GM21390 (cell line): Measurements from ENCODE around the gene GTPBP1.

ENCODE experiments used
- ATAC-seq: cut with Tn5 transposase; IDR thresholded peaks from one replicate; pipeline ENCODE4 v1.9.1; 2021; ENCODE audit not compliant: unreplicated experiment

Gene GTPBP1

GRCh38 chr22:38756711-38757463, 51.1 kb downstream of the GTPBP1 start:
- ATAC-seq: no peak

GRCh38 chr22:38757464-38757757, 51.7 kb downstream of the GTPBP1 start:
- ATAC-seq: no peak

GRCh38 chr22:38758276-38758945, 52.7 kb downstream of the GTPBP1 start:
- no peak for ATAC-seq

- ATAC-seq: no peak
Observed at GRCh38 chr22:38759005-38759404, 53.3 kb downstream of the GTPBP1 start.

GRCh38 chr22:38760477-38761201, 54.9 kb downstream of the GTPBP1 start:
- no peak for ATAC-seq

GRCh38 chr22:38761202-38762162, 55.7 kb downstream of the GTPBP1 start:
- ATAC-seq: no peak

- ATAC-seq: no peak
Observed at GRCh38 chr22:38762551-38762983, 56.8 kb downstream of the GTPBP1 start.

- ATAC-seq: no peak
Observed at GRCh38 chr22:38766076-38766777, 60.5 kb downstream of the GTPBP1 start.

- ATAC-seq: no peak
Observed at GRCh38 chr22:38767313-38767712, 61.6 kb downstream of the GTPBP1 start.

- no peak for ATAC-seq
Observed at GRCh38 chr22:38768036-38768435, 62.3 kb downstream of the GTPBP1 start.

GRCh38 chr22:38770257-38770949, 64.7 kb downstream of the GTPBP1 start:
- ATAC-seq: no peak

GRCh38 chr22:38772623-38772873, 66.8 kb downstream of the GTPBP1 start:
- no peak for ATAC-seq

- ATAC-seq: no peak
Observed at GRCh38 chr22:38773363-38773946, 67.7 kb downstream of the GTPBP1 start.

GRCh38 chr22:38774496-38775166, 68.9 kb downstream of the GTPBP1 start:
- no peak for ATAC-seq

- ATAC-seq: no peak
Observed at GRCh38 chr22:38775656-38776055, 69.9 kb downstream of the GTPBP1 start.

- ATAC-seq: no peak
Observed at GRCh38 chr22:38776086-38776485, 70.3 kb downstream of the GTPBP1 start.

GRCh38 chr22:38777087-38777671, 71.4 kb downstream of the GTPBP1 start:
- no peak for ATAC-seq

- ATAC-seq: no peak
Observed at GRCh38 chr22:38781033-38781432, 75.3 kb downstream of the GTPBP1 start.
